GM18498 (cell line): ENCODE results near the gene PTGDS.

Source experiments
- ATAC-seq: cut with Tn5 transposase; IDR thresholded peaks from one replicate; pipeline ENCODE4 v1.9.1; 2021; ENCODE audit warnings: mild to moderate bottlenecking, moderate library complexity; ENCODE audit not compliant: unreplicated experiment

Gene PTGDS

GRCh38 chr9:137020771-137021567, 43.7 kb downstream of the PTGDS start:
- no peak for ATAC-seq

GRCh38 chr9:137021568-137021978, 44.3 kb downstream of the PTGDS start:
- ATAC-seq, result no peak

GRCh38 chr9:137021979-137022661, 44.8 kb downstream of the PTGDS start:
- no peak for ATAC-seq

GRCh38 chr9:137022662-137023008, 45.3 kb downstream of the PTGDS start:
- no peak for ATAC-seq

GRCh38 chr9:137023157-137023556, 45.9 kb downstream of the PTGDS start:
- ATAC-seq, result no peak

- no peak for ATAC-seq
Measured at GRCh38 chr9:137023583-137023991, 46.3 kb downstream of the PTGDS start.

- no peak for ATAC-seq
Measured at GRCh38 chr9:137025517-137025966, 48.2 kb downstream of the PTGDS start.

- ATAC-seq, result no peak
Measured at GRCh38 chr9:137026384-137026783, 49.1 kb downstream of the PTGDS start.

GRCh38 chr9:137026828-137027227, 49.5 kb downstream of the PTGDS start:
- ATAC-seq, result no peak

- ATAC-seq, result no peak
Measured at GRCh38 chr9:137027369-137028262, 50.3 kb downstream of the PTGDS start, which contains the start of gene ABCA2. Gene ABCA2 (minus strand): TSS chr9:137028237. CDS start chr9:137028140, 97 bp downstream.

GRCh38 chr9:137028263-137029057, 51.2 kb downstream of the PTGDS start:
- ATAC-seq, result peak; percentile 46

GRCh38 chr9:137029058-137029936, 52.0 kb downstream of the PTGDS start:
- ATAC-seq, result peak; percentile 36

GRCh38 chr9:137030006-137030405, 52.7 kb downstream of the PTGDS start:
- no peak for ATAC-seq

- ATAC-seq, result no peak
Measured at GRCh38 chr9:137030538-137031527, 53.5 kb downstream of the PTGDS start.
